Liver (tissue), 9 donors: ENCODE measurements around the gene XXYLT1. TPM values are rescaled to one million over a fixed set of nuclear protein-coding genes. Genes with fewer than 3 reads are reported as not detected.

Experiments
- DNase-seq: peaks from one replicate; pipeline ENCODE4 v3.0.0-alpha.2; 2017; ENCODE audit warnings: low spot score
- H3K27ac ChIP-seq, 2 donors: one replicate each; pipeline ENCODE4 v1.7.0; 2013; ENCODE audit warnings: inconsistent platforms in 2 of 2, low read length in 2 of 2, control low read depth in 1 of 2, low read depth in 1 of 2, mild to moderate bottlenecking in 1 of 2
- H3K27me3 ChIP-seq, 4 donors: one replicate each; pipeline versions ENCODE4 v1.6.1 to v1.7.0; 2013; ENCODE audit warnings: low read length in 3 of 4, inconsistent platforms in 1 of 4, mild to moderate bottlenecking in 1 of 4, moderate library complexity in 1 of 4; ENCODE audit not compliant: control insufficient read depth in 4 of 4, insufficient read depth in 4 of 4
- H3K36me3 ChIP-seq, 4 donors: one replicate each; pipeline versions ENCODE4 v1.6.1 to v1.7.0; 2013; ENCODE audit warnings: low read length in 3 of 4, mild to moderate bottlenecking in 3 of 4, low read depth in 1 of 4, moderate library complexity in 1 of 4; ENCODE audit not compliant: control insufficient read depth in 4 of 4, insufficient read depth in 3 of 4
- H3K4me1 ChIP-seq, 4 donors: one replicate each; pipeline versions ENCODE4 v1.6.1 to v1.7.0; 2013; ENCODE audit warnings: low read length in 3 of 4, mild to moderate bottlenecking in 3 of 4, moderate library complexity in 1 of 4; ENCODE audit not compliant: control insufficient read depth in 4 of 4, insufficient read depth in 4 of 4
- H3K4me3 ChIP-seq, 3 donors: one replicate each; pipeline versions ENCODE4 v1.6.1 to v1.7.0; 2013; ENCODE audit warnings: low read length in 3 of 3, control low read depth in 1 of 3, low read depth in 1 of 3, mild to moderate bottlenecking in 1 of 3
- H3K9ac ChIP-seq, 2 donors: one replicate each; pipeline ENCODE4 v1.7.0; 2013; ENCODE audit warnings: low read length in 2 of 2, mild to moderate bottlenecking in 2 of 2, moderate library complexity in 2 of 2, control low read depth in 1 of 2, low read depth in 1 of 2
- H3K9me3 ChIP-seq, 4 donors: one replicate each; pipeline versions ENCODE4 v1.6.1 to v1.7.0; 2013; ENCODE audit warnings: low read length in 3 of 4; ENCODE audit not compliant: control insufficient read depth in 4 of 4
- EGR1 ChIP-seq, 2 donors: IDR thresholded peaks; 2 replicates each; pipeline ENCODE4 v1.6.1; 2016 to 2018; ENCODE audit warnings: antibody characterized with exemption in 2 of 2, low read depth in 2 of 2
- FOXA2 ChIP-seq: IDR thresholded peaks from 2 replicates; pipeline ENCODE4 v1.6.1; 2016; ENCODE audit warnings: antibody characterized with exemption
- GABPA ChIP-seq, 2 donors: IDR thresholded peaks in 1 of 2; conservative IDR thresholded peaks in 1 of 2; 2 replicates each; pipeline ENCODE4 v1.6.1; 2016; ENCODE audit warnings: antibody characterized with exemption in 2 of 2, mild to moderate bottlenecking in 1 of 2, moderate library complexity in 1 of 2
- HNF4G ChIP-seq: IDR thresholded peaks from 2 replicates; pipeline ENCODE4 v1.6.1; 2016; ENCODE audit warnings: antibody characterized with exemption
- NR2F2 ChIP-seq: IDR thresholded peaks from 2 replicates; pipeline ENCODE4 v1.6.1; 2016; ENCODE audit warnings: antibody characterized with exemption
- RAD21 ChIP-seq, 2 donors: IDR thresholded peaks; 2 replicates each; pipeline ENCODE4 v1.6.1; 2016; ENCODE audit warnings: antibody characterized with exemption in 2 of 2, mild to moderate bottlenecking in 2 of 2
- RXRA ChIP-seq, 2 donors: IDR thresholded peaks; 2 replicates each; pipeline ENCODE4 v1.6.1; 2017 to 2018; ENCODE audit warnings: antibody characterized with exemption in 2 of 2, mild to moderate bottlenecking in 1 of 2
- SP1 ChIP-seq: IDR thresholded peaks from 2 replicates; pipeline ENCODE4 v1.6.1; 2018; ENCODE audit warnings: antibody characterized with exemption, mild to moderate bottlenecking
- TAF1 ChIP-seq: conservative IDR thresholded peaks from 2 replicates; pipeline ENCODE4 v1.6.1; 2016; ENCODE audit warnings: antibody characterized with exemption, mild to moderate bottlenecking
- YY1 ChIP-seq: IDR thresholded peaks from 2 replicates; pipeline ENCODE4 v1.6.1; 2016; ENCODE audit warnings: antibody characterized with exemption, mild to moderate bottlenecking
- WGBS: extraction: QIAGEN DNeasy Blood & Tissue Kit; methylation state at CpG from one replicate; pipeline ENCODE4 v1.1.7; 2013; 5-methylcytosine and 5-hydroxymethylcytosine counted together
- polyA plus RNA-seq, 2 donors: library from polyadenylated mRNA; stranded (reverse) in 1 of 2; unstranded in 1 of 2; fragments of 200-250 nt in 1 of 2; fragments of >200 nt in 1 of 2; fragmentation: Nextera tagmentation in 1 of 2; extraction: Ambion mirVana in 1 of 2; gene quantifications; one replicate each; pipeline versions ENCODE4 v1.2.1 to v1.2.3, GENCODE V29; 2013 to 2015
- total RNA-seq, 2 donors: library from RNA; depleted of rRNA; stranded (reverse); fragments of >200 nt; gene quantifications; one replicate each; pipeline ENCODE4 v1.2.3, GENCODE V29; 2014
- TF ChIP-seq, protein P1 (sequence below): IDR thresholded peaks from 2 replicates; pipeline ENCODE4 v1.6.1; 2016; ENCODE audit warnings: antibody characterized with exemption, mild to moderate bottlenecking
- TF ChIP-seq, protein P2 (sequence below): fragments of 150-350 bp; IDR thresholded peaks from 2 replicates; pipeline ENCODE4 v1.5.1; 2017; ENCODE audit warnings: improper control_type of control experiment, low read depth, low read length; ENCODE audit not compliant: missing input control
- TF ChIP-seq, protein P3 (sequence below): IDR thresholded peaks from 2 replicates; pipeline ENCODE4 v1.6.1; 2016; ENCODE audit warnings: antibody characterized with exemption
- TF ChIP-seq, protein P4 (sequence below): IDR thresholded peaks from 2 replicates; pipeline ENCODE4 v1.6.1; 2016; ENCODE audit warnings: antibody characterized with exemption
- donor health status: healthy.
- donor health status: healthy.
- donor health status: healthy.
- donor health status: healthy.
- donor health status: healthy.

The XXYLT1 gene
- total and polyA plus RNA-seq, 4 donors, result 0.93 to 7.6 (median 2.8) TPM

DNA sequence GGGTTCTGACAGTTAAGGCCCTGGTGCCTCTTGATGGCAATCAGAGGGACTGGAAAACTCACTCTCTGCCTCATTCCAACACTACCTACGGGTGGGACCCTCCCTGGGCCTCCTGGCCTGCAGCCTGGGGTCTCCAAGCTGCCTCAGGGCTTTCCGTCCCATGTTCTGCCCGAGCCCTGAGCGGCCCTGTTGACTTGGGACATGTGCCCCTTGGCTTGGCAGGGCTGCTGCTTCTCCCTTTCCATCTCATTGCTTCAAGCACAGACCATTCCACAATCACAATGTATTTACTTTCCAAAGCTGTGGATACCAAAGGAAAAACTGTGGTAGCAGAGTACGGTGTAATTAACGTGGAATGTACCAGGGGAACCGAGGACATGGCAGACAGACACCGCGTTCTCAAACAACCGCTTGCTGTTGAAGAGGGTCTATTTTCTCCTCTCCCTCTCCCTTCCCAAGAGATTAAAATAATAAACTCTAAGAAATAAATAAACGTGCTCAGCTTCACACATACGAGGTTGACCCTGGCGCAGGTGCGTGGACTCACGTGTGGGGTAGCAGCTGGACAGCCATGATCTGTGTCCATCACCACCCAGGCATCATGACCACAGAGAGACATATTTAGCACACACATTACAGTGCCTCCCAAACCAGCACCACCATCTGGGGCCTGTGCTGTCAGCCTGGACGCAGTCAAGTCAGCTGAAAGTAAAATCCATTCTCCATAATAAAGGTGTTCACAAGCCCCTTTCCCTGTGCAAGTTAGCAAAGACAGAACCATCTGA lies 172.0 kb downstream of the XXYLT1 start:
- H3K27ac ChIP-seq, result no peak overlapping the region
- no peak for DNase-seq
- H3K36me3 ChIP-seq, result no peaks in the 10 kb centered on the region
- no peak overlapping the region for H3K4me3 ChIP-seq
- H3K9ac ChIP-seq, result no peak overlapping the region
- WGBS, result 97% methylated on average over 16 of the region's 16 CpGs
- H3K4me1 ChIP-seq, result peaks cover 0 to 5% (median 4%) of the 10 kb centered on the region in 4 donors
- no peaks in the 10 kb centered on the region for H3K9me3 ChIP-seq
- TF ChIP-seq RXRA (IDR thresholded peaks at IDR 0.05) (no peak), TAF1 (no peak), NR2F2 (no peak), EGR1 (IDR thresholded peaks at IDR 0.05; ENCODE audit: low read depth in 2 of 2) (no peak), GABPA (IDR thresholded peaks at IDR 0.05 in 1 of 2, conservative IDR thresholded peaks at IDR 0.05 in 1 of 2) (no peak)
- TF ChIP-seq, protein P1, sequence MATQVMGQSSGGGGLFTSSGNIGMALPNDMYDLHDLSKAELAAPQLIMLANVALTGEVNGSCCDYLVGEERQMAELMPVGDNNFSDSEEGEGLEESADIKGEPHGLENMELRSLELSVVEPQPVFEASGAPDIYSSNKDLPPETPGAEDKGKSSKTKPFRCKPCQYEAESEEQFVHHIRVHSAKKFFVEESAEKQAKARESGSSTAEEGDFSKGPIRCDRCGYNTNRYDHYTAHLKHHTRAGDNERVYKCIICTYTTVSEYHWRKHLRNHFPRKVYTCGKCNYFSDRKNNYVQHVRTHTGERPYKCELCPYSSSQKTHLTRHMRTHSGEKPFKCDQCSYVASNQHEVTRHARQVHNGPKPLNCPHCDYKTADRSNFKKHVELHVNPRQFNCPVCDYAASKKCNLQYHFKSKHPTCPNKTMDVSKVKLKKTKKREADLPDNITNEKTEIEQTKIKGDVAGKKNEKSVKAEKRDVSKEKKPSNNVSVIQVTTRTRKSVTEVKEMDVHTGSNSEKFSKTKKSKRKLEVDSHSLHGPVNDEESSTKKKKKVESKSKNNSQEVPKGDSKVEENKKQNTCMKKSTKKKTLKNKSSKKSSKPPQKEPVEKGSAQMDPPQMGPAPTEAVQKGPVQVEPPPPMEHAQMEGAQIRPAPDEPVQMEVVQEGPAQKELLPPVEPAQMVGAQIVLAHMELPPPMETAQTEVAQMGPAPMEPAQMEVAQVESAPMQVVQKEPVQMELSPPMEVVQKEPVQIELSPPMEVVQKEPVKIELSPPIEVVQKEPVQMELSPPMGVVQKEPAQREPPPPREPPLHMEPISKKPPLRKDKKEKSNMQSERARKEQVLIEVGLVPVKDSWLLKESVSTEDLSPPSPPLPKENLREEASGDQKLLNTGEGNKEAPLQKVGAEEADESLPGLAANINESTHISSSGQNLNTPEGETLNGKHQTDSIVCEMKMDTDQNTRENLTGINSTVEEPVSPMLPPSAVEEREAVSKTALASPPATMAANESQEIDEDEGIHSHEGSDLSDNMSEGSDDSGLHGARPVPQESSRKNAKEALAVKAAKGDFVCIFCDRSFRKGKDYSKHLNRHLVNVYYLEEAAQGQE, result no peak
- no peaks in the 10 kb centered on the region for H3K27me3 ChIP-seq

DNA sequence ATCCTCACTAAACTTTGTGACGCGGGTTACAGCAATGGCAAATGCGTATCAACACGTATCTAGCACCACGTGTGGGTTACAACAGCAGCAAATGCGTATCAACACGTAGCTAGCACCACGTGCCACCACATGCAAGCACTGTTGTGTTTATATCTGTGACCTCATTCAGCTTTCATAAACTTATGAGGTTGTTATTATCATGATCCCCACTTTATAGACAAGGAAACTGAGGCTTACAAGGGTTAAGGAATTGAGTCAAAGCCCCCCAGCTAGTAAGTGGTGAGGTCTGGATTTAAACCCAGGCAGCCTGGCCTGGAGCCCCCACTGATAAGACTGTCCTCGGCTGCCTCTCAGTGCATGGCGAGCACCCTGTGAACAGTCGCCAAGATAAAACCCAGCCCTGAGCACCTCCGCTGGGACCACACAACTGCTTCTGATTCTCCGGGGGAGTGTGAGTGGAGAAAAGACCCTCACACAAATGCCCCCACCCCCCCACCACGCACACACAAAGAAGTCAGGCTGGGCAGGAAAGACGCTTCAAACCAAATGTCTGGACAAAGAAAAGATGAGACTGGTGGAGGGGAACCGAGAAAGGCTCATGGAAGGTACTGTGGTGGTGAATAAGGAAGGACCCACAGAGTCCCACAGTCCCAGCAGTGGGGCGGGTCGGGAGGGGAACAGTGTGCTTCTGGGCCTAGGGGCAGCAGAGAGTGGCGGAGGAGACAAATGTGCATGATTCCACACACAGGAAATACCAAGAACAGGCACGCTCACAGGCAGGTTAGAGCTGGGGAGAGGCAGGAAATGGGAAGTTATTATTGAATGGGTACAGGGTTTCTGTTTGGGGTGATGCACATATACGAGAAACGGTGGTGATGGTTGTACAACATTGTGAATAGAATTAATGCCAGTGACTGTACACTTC lies 173.4 kb downstream of the XXYLT1 start:
- TF ChIP-seq GABPA (IDR thresholded peaks at IDR 0.05 in 1 of 2, conservative IDR thresholded peaks at IDR 0.05 in 1 of 2) (no peak), HNF4G (no peak), TAF1 (no peak), RXRA (IDR thresholded peaks at IDR 0.05) (no peak), RAD21 (IDR thresholded peaks at IDR 0.05) (no peak), EGR1 (IDR thresholded peaks at IDR 0.05; ENCODE audit: low read depth in 2 of 2) (no peak), YY1 (no peak), FOXA2 (no peak), SP1 (no peak)
- TF ChIP-seq, protein P1, result no peak
- TF ChIP-seq, protein P2, sequence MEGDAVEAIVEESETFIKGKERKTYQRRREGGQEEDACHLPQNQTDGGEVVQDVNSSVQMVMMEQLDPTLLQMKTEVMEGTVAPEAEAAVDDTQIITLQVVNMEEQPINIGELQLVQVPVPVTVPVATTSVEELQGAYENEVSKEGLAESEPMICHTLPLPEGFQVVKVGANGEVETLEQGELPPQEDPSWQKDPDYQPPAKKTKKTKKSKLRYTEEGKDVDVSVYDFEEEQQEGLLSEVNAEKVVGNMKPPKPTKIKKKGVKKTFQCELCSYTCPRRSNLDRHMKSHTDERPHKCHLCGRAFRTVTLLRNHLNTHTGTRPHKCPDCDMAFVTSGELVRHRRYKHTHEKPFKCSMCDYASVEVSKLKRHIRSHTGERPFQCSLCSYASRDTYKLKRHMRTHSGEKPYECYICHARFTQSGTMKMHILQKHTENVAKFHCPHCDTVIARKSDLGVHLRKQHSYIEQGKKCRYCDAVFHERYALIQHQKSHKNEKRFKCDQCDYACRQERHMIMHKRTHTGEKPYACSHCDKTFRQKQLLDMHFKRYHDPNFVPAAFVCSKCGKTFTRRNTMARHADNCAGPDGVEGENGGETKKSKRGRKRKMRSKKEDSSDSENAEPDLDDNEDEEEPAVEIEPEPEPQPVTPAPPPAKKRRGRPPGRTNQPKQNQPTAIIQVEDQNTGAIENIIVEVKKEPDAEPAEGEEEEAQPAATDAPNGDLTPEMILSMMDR, result no peak
- TF ChIP-seq, protein P3, sequence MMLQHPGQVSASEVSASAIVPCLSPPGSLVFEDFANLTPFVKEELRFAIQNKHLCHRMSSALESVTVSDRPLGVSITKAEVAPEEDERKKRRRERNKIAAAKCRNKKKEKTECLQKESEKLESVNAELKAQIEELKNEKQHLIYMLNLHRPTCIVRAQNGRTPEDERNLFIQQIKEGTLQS, result no peak
- TF ChIP-seq, protein P4, sequence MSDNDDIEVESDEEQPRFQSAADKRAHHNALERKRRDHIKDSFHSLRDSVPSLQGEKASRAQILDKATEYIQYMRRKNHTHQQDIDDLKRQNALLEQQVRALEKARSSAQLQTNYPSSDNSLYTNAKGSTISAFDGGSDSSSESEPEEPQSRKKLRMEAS, result no peak
- H3K27ac ChIP-seq, result no peak overlapping the region
- 88% methylated on average over 22 of the region's 22 CpGs for WGBS

More for the DNA sequence above, 173.4 kb downstream of the XXYLT1 start:
- no peak for DNase-seq
- H3K4me1 ChIP-seq, result peaks cover 0 to 4% (median 1%) of the 10 kb centered on the region in 4 donors
- H3K36me3 ChIP-seq, result no peaks in the 10 kb centered on the region
- no peaks in the 10 kb centered on the region for H3K9me3 ChIP-seq
- no peak overlapping the region for H3K9ac ChIP-seq
- H3K4me3 ChIP-seq, result no peak overlapping the region
- H3K27me3 ChIP-seq, result no peaks in the 10 kb centered on the region
